Liver (tissue), 9 donors: Measurements from ENCODE around the gene PPM1K. TPM values are rescaled to one million over a fixed set of nuclear protein-coding genes. Genes with fewer than 3 reads are reported as not detected.

Experiments
- DNase-seq: peaks from one replicate; pipeline ENCODE4 v3.0.0-alpha.2; 2017; ENCODE audit warnings: low spot score
- H3K27ac ChIP-seq, 2 donors: one replicate each; pipeline ENCODE4 v1.7.0; 2013; ENCODE audit warnings: inconsistent platforms in 2 of 2, low read length in 2 of 2, control low read depth in 1 of 2, low read depth in 1 of 2, mild to moderate bottlenecking in 1 of 2
- H3K27me3 ChIP-seq, 4 donors: one replicate each; pipeline versions ENCODE4 v1.6.1 to v1.7.0; 2013; ENCODE audit warnings: low read length in 3 of 4, inconsistent platforms in 1 of 4, mild to moderate bottlenecking in 1 of 4, moderate library complexity in 1 of 4; ENCODE audit not compliant: control insufficient read depth in 4 of 4, insufficient read depth in 4 of 4
- H3K36me3 ChIP-seq, 4 donors: one replicate each; pipeline versions ENCODE4 v1.6.1 to v1.7.0; 2013; ENCODE audit warnings: low read length in 3 of 4, mild to moderate bottlenecking in 3 of 4, low read depth in 1 of 4, moderate library complexity in 1 of 4; ENCODE audit not compliant: control insufficient read depth in 4 of 4, insufficient read depth in 3 of 4
- H3K4me1 ChIP-seq, 4 donors: one replicate each; pipeline versions ENCODE4 v1.6.1 to v1.7.0; 2013; ENCODE audit warnings: low read length in 3 of 4, mild to moderate bottlenecking in 3 of 4, moderate library complexity in 1 of 4; ENCODE audit not compliant: control insufficient read depth in 4 of 4, insufficient read depth in 4 of 4
- H3K4me3 ChIP-seq, 3 donors: one replicate each; pipeline versions ENCODE4 v1.6.1 to v1.7.0; 2013; ENCODE audit warnings: low read length in 3 of 3, control low read depth in 1 of 3, low read depth in 1 of 3, mild to moderate bottlenecking in 1 of 3
- H3K9ac ChIP-seq, 2 donors: one replicate each; pipeline ENCODE4 v1.7.0; 2013; ENCODE audit warnings: low read length in 2 of 2, mild to moderate bottlenecking in 2 of 2, moderate library complexity in 2 of 2, control low read depth in 1 of 2, low read depth in 1 of 2
- H3K9me3 ChIP-seq, 4 donors: one replicate each; pipeline versions ENCODE4 v1.6.1 to v1.7.0; 2013; ENCODE audit warnings: low read length in 3 of 4; ENCODE audit not compliant: control insufficient read depth in 4 of 4
- CTCF ChIP-seq: fragments of 150-350 bp; IDR thresholded peaks from 2 replicates; pipeline ENCODE4 v1.5.1; 2017; ENCODE audit warnings: improper control_type of control experiment, low read depth, low read length; ENCODE audit not compliant: missing input control
- EGR1 ChIP-seq, 2 donors: IDR thresholded peaks; 2 replicates each; pipeline ENCODE4 v1.6.1; 2016 to 2018; ENCODE audit warnings: antibody characterized with exemption in 2 of 2, low read depth in 2 of 2
- FOXA1 ChIP-seq: IDR thresholded peaks from 2 replicates; pipeline ENCODE4 v1.6.1; 2016; ENCODE audit warnings: antibody characterized with exemption
- FOXA2 ChIP-seq: IDR thresholded peaks from 2 replicates; pipeline ENCODE4 v1.6.1; 2016; ENCODE audit warnings: antibody characterized with exemption
- GABPA ChIP-seq, 2 donors: IDR thresholded peaks in 1 of 2; conservative IDR thresholded peaks in 1 of 2; 2 replicates each; pipeline ENCODE4 v1.6.1; 2016; ENCODE audit warnings: antibody characterized with exemption in 2 of 2, mild to moderate bottlenecking in 1 of 2, moderate library complexity in 1 of 2
- HNF4A ChIP-seq, 2 donors: conservative IDR thresholded peaks; 2 replicates each; pipeline ENCODE4 v1.6.1; 2016; ENCODE audit warnings: antibody characterized with exemption in 2 of 2, mild to moderate bottlenecking in 2 of 2
- HNF4G ChIP-seq: IDR thresholded peaks from 2 replicates; pipeline ENCODE4 v1.6.1; 2016; ENCODE audit warnings: antibody characterized with exemption
- MAX ChIP-seq: IDR thresholded peaks from 2 replicates; pipeline ENCODE4 v1.6.1; 2016; ENCODE audit warnings: antibody characterized with exemption
- NR2F2 ChIP-seq: IDR thresholded peaks from 2 replicates; pipeline ENCODE4 v1.6.1; 2016; ENCODE audit warnings: antibody characterized with exemption
- RAD21 ChIP-seq, 2 donors: IDR thresholded peaks; 2 replicates each; pipeline ENCODE4 v1.6.1; 2016; ENCODE audit warnings: antibody characterized with exemption in 2 of 2, mild to moderate bottlenecking in 2 of 2
- RXRA ChIP-seq, 2 donors: IDR thresholded peaks; 2 replicates each; pipeline ENCODE4 v1.6.1; 2017 to 2018; ENCODE audit warnings: antibody characterized with exemption in 2 of 2, mild to moderate bottlenecking in 1 of 2
- SP1 ChIP-seq: IDR thresholded peaks from 2 replicates; pipeline ENCODE4 v1.6.1; 2018; ENCODE audit warnings: antibody characterized with exemption, mild to moderate bottlenecking
- YY1 ChIP-seq: IDR thresholded peaks from 2 replicates; pipeline ENCODE4 v1.6.1; 2016; ENCODE audit warnings: antibody characterized with exemption, mild to moderate bottlenecking
- WGBS: extraction: QIAGEN DNeasy Blood & Tissue Kit; methylation state at CpG from one replicate; pipeline ENCODE4 v1.1.7; 2013; 5-methylcytosine and 5-hydroxymethylcytosine counted together
- polyA plus RNA-seq, 2 donors: library from polyadenylated mRNA; stranded (reverse) in 1 of 2; unstranded in 1 of 2; fragments of 200-250 nt in 1 of 2; fragments of >200 nt in 1 of 2; fragmentation: Nextera tagmentation in 1 of 2; extraction: Ambion mirVana in 1 of 2; gene quantifications; one replicate each; pipeline versions ENCODE4 v1.2.1 to v1.2.3, GENCODE V29; 2013 to 2015
- total RNA-seq, 2 donors: library from RNA; depleted of rRNA; stranded (reverse); fragments of >200 nt; gene quantifications; one replicate each; pipeline ENCODE4 v1.2.3, GENCODE V29; 2014
- TF ChIP-seq, protein P1 (sequence below): IDR thresholded peaks from 2 replicates; pipeline ENCODE4 v1.6.1; 2016; ENCODE audit warnings: antibody characterized with exemption, mild to moderate bottlenecking
- TF ChIP-seq, protein P2 (sequence below): IDR thresholded peaks from 2 replicates; pipeline ENCODE4 v1.6.1; 2016; ENCODE audit warnings: antibody characterized with exemption
- donor health status: healthy.
- donor health status: healthy.
- donor health status: healthy.
- donor health status: healthy.
- donor health status: healthy.

Gene PPM1K
- total and polyA plus RNA-seq, 4 donors: 1.3 to 12.7 (median 6.7) TPM

DNA sequence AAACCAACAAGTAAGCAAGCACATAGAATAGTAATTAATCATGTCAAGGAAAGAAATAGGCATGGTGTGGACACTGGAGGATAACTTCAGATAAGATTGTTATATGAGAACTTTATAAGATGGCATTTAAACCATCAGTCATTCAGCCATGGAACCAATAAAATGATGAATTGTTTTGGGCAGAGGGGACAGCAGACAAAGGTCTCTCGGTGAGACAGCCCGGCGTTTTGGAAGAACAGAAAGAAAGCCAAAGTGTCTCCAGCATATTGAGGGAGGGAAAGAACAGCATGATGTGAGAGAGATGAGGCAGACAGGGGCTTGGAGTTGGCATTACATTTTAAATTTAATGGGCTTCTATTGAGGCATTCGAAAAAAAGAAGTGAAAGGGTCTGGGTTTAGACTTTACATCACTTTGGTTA lies 883 bp upstream of the PPM1K start (continued):
- TF ChIP-seq, protein P1, sequence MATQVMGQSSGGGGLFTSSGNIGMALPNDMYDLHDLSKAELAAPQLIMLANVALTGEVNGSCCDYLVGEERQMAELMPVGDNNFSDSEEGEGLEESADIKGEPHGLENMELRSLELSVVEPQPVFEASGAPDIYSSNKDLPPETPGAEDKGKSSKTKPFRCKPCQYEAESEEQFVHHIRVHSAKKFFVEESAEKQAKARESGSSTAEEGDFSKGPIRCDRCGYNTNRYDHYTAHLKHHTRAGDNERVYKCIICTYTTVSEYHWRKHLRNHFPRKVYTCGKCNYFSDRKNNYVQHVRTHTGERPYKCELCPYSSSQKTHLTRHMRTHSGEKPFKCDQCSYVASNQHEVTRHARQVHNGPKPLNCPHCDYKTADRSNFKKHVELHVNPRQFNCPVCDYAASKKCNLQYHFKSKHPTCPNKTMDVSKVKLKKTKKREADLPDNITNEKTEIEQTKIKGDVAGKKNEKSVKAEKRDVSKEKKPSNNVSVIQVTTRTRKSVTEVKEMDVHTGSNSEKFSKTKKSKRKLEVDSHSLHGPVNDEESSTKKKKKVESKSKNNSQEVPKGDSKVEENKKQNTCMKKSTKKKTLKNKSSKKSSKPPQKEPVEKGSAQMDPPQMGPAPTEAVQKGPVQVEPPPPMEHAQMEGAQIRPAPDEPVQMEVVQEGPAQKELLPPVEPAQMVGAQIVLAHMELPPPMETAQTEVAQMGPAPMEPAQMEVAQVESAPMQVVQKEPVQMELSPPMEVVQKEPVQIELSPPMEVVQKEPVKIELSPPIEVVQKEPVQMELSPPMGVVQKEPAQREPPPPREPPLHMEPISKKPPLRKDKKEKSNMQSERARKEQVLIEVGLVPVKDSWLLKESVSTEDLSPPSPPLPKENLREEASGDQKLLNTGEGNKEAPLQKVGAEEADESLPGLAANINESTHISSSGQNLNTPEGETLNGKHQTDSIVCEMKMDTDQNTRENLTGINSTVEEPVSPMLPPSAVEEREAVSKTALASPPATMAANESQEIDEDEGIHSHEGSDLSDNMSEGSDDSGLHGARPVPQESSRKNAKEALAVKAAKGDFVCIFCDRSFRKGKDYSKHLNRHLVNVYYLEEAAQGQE: no peak
- no peak for TF ChIP-seq YY1
- TF ChIP-seq HNF4G: no peak
- TF ChIP-seq, protein P2, sequence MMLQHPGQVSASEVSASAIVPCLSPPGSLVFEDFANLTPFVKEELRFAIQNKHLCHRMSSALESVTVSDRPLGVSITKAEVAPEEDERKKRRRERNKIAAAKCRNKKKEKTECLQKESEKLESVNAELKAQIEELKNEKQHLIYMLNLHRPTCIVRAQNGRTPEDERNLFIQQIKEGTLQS: no peak
- no peak for TF ChIP-seq CTCF

- H3K27me3 ChIP-seq: no peaks in the 10 kb centered on the region
- 1% methylated on average over 66 of the region's 66 CpGs for WGBS
- peak overlapping the region; percentile 93 to 95 for H3K27ac ChIP-seq
- peak overlapping the region; percentile 72 to 89 for H3K9ac ChIP-seq
- H3K36me3 ChIP-seq: no peaks in the 10 kb centered on the region
- peak overlapping the region; percentile 75 to 81 (median 76) for H3K4me3 ChIP-seq
- H3K4me1 ChIP-seq: peaks cover 4 to 30% (median 23%) of the 10 kb centered on the region in 4 donors
- DNase-seq: peak; percentile 65
- no peaks in the 10 kb centered on the region for H3K9me3 ChIP-seq
- TF ChIP-seq NR2F2 (peak; percentile 28), FOXA2 (no peak)
Observed at GRCh38 chr4:88283661-88284438, 511 bp downstream of the PPM1K start.

GRCh38 chr4:88280228-88280795 lies 4.0 kb downstream of the PPM1K start:
- Histone ChIP-seq H3K4me1 (peaks cover 3 to 25% (median 19%) of the 10 kb centered on the region in 4 donors), H3K4me3 (no peak overlapping the region), H3K27ac (no peak overlapping the region), H3K36me3 (peaks cover 0 to 2% (median 0%) of the 10 kb centered on the region in 4 donors), H3K9me3 (no peaks in the 10 kb centered on the region), H3K9ac (no peak overlapping the region), H3K27me3 (no peaks in the 10 kb centered on the region)
- no peak for TF ChIP-seq RXRA (IDR thresholded peaks at IDR 0.05)
- TF ChIP-seq NR2F2: no peak
- no peak for TF ChIP-seq CTCF
- TF ChIP-seq GABPA (IDR thresholded peaks at IDR 0.05 in 1 of 2, conservative IDR thresholded peaks at IDR 0.05 in 1 of 2): no peak
- TF ChIP-seq MAX: no peak
- TF ChIP-seq, protein P1: no peak
- TF ChIP-seq EGR1 (IDR thresholded peaks at IDR 0.05; ENCODE audit: low read depth in 2 of 2): no peak
- no peak for TF ChIP-seq YY1
- no peak for TF ChIP-seq RAD21 (IDR thresholded peaks at IDR 0.05)
- TF ChIP-seq HNF4A (conservative IDR thresholded peaks at IDR 0.05): no peak
- no peak for TF ChIP-seq HNF4G
- TF ChIP-seq, protein P2: no peak
- TF ChIP-seq FOXA1: no peak
- TF ChIP-seq SP1: no peak
- DNase-seq: no peak
- 96% methylated on average over 6 of the region's 6 CpGs for WGBS
